ENCODE results near the gene WFIKKN1. TPM values are rescaled to one million over a fixed set of nuclear protein-coding genes. Genes with fewer than 3 reads are reported as not detected.

Gene WFIKKN1
- total RNA-seq, 2 donors from 2014 or later, result 7.7 to 11.6 TPM

DNA sequence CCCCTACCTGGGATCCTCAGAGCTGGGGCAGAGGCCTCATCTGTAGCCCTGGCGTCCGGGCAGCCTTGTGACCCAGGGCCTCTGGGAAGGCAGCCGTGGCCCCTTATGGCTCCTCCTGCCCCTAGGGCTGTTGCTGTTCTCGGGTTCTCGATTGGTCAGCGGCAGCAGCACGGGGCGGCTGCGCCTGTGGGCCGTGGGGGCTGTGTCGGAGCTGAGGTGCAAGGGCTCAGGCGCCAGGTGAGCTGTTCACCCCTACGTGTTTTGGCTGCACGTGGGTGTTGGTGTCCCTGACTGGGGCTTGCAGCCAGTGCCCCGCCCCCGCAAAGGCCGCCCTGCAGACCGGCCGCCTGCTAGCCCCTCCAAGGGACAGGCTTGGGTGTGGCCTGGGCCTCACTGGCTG, 31.3 kb downstream of the WFIKKN1 start:
- WGBS, 2 experiments (ENCODE audit: insufficient coverage in 1 of 2, insufficient read length in 1 of 2), result 94% methylated on average over 17 to 19 of the region's 19 CpGs
- Histone ChIP-seq H3K27ac (ENCODE audit: low read depth, low read length) (no peak overlapping the region), H3K36me3 (ENCODE audit: control insufficient read depth, insufficient read depth, low read length) (no peaks in the 10 kb centered on the region), H3K9me3 (ENCODE audit: control insufficient read depth, low read length) (no peaks in the 10 kb centered on the region), H3K4me3 (ENCODE audit: low read length) (no peak overlapping the region), H3K4me1 (ENCODE audit: control insufficient read depth, insufficient read depth, low read length) (no peaks in the 10 kb centered on the region), H3K27me3 (ENCODE audit: control insufficient read depth, insufficient read depth, low read length, poor library complexity, severe bottlenecking) (no peaks in the 10 kb centered on the region), H3K9ac (ENCODE audit: extremely low read depth, low read length, poor library complexity, severe bottlenecking) (no peak overlapping the region)
- Mint-ChIP-seq H3K27ac (no peak overlapping the region), H3K4me1 (peaks cover 3% of the 10 kb centered on the region), H3K36me3 (ENCODE audit: low read depth) (peaks cover 8% of the 10 kb centered on the region), H3K4me3 (no peak overlapping the region), H3K27me3 (ENCODE audit: insufficient read depth) (no peaks in the 10 kb centered on the region), H3K9me3 (no peaks in the 10 kb centered on the region)
- DNase-seq, result no peak
- TF ChIP-seq, protein P1, sequence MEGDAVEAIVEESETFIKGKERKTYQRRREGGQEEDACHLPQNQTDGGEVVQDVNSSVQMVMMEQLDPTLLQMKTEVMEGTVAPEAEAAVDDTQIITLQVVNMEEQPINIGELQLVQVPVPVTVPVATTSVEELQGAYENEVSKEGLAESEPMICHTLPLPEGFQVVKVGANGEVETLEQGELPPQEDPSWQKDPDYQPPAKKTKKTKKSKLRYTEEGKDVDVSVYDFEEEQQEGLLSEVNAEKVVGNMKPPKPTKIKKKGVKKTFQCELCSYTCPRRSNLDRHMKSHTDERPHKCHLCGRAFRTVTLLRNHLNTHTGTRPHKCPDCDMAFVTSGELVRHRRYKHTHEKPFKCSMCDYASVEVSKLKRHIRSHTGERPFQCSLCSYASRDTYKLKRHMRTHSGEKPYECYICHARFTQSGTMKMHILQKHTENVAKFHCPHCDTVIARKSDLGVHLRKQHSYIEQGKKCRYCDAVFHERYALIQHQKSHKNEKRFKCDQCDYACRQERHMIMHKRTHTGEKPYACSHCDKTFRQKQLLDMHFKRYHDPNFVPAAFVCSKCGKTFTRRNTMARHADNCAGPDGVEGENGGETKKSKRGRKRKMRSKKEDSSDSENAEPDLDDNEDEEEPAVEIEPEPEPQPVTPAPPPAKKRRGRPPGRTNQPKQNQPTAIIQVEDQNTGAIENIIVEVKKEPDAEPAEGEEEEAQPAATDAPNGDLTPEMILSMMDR (conservative IDR thresholded peaks at IDR 0.05), result no peak

DNA sequence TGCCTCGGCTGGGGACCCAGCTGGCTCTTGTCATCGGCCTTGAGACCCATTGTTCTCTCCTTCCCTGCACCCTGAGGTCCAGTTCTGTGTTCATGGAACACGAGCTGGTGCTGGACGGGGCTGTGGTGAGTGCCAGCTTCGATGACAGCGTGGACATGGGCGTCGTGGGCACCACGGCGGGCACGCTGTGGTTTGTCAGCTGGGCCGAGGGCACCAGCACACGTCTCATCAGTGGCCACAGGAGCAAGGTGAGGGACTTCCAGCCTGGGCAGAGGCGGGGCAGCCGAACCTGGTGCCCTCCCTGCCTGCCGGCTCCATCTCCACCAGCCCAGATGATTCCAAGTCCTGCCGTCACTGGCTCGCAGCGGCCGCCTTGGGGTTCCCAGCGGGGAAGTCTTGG, 31.8 kb downstream of the WFIKKN1 start:
- Mint-ChIP-seq H3K9me3 (no peaks in the 10 kb centered on the region), H3K27ac (no peak overlapping the region), H3K4me3 (no peak overlapping the region), H3K36me3 (ENCODE audit: low read depth) (peaks cover 9% of the 10 kb centered on the region), H3K4me1 (peaks cover 5% of the 10 kb centered on the region), H3K27me3 (ENCODE audit: insufficient read depth) (no peaks in the 10 kb centered on the region)
- Histone ChIP-seq H3K9me3 (ENCODE audit: control insufficient read depth, low read length) (no peaks in the 10 kb centered on the region), H3K4me1 (ENCODE audit: control insufficient read depth, insufficient read depth, low read length) (peaks cover 3% of the 10 kb centered on the region), H3K27me3 (ENCODE audit: control insufficient read depth, insufficient read depth, low read length, poor library complexity, severe bottlenecking) (no peaks in the 10 kb centered on the region), H3K9ac (ENCODE audit: extremely low read depth, low read length, poor library complexity, severe bottlenecking) (no peak overlapping the region), H3K36me3 (ENCODE audit: control insufficient read depth, insufficient read depth, low read length) (no peaks in the 10 kb centered on the region), H3K27ac (ENCODE audit: low read depth, low read length) (no peak overlapping the region), H3K4me3 (ENCODE audit: low read length) (no peak overlapping the region)
- TF ChIP-seq, protein P1 (conservative IDR thresholded peaks at IDR 0.05), result no peak
- 94 to 97% methylated on average over 19 to 21 of the region's 21 CpGs for WGBS, 2 experiments (ENCODE audit: insufficient coverage in 1 of 2, insufficient read length in 1 of 2)
- no peak for DNase-seq

DNA sequence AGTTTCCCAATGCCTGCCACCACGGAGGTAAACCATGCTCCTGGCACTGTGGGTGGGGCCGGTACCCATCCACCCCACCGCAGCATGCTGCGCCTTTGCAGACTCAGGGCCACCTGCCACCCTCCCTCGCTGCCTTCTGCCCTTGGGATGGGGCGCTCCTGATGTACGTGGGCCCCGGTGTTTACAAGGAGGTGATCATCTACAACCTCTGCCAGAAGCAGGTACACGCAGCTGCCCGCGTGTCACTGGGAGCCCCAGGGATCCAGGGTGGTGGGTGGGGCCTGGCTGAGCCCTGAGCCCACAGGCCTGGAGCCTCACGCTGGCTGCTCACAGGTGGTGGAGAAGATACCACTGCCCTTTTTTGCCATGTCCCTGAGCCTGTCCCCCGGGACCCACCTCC, 35.8 kb downstream of the WFIKKN1 start:
- no peak overlapping the region for H3K27ac ChIP-seq (ENCODE audit: low read depth, low read length)
- no peaks in the 10 kb centered on the region for H3K9me3 Mint-ChIP-seq
- H3K9ac ChIP-seq (ENCODE audit: extremely low read depth, low read length, poor library complexity, severe bottlenecking), result no peak overlapping the region
- no peaks in the 10 kb centered on the region for H3K27me3 ChIP-seq (ENCODE audit: control insufficient read depth, insufficient read depth, low read length, poor library complexity, severe bottlenecking)
- no peaks in the 10 kb centered on the region for H3K27me3 Mint-ChIP-seq (ENCODE audit: insufficient read depth)
- H3K4me3 Mint-ChIP-seq, result no peak overlapping the region
- H3K9me3 ChIP-seq (ENCODE audit: control insufficient read depth, low read length), result no peaks in the 10 kb centered on the region
- no peak for DNase-seq
- H3K4me1 Mint-ChIP-seq, result peaks cover 3% of the 10 kb centered on the region
- peaks cover 19% of the 10 kb centered on the region for H3K36me3 Mint-ChIP-seq (ENCODE audit: low read depth)
- H3K4me3 ChIP-seq (ENCODE audit: low read length), result no peak overlapping the region
- peaks cover 24% of the 10 kb centered on the region for H3K36me3 ChIP-seq (ENCODE audit: control insufficient read depth, insufficient read depth, low read length)
- TF ChIP-seq, protein P1 (conservative IDR thresholded peaks at IDR 0.05), result no peak
- H3K27ac Mint-ChIP-seq, result no peak overlapping the region
- WGBS, 2 experiments (ENCODE audit: insufficient coverage in 1 of 2, insufficient read length in 1 of 2), result 84 to 89% methylated on average over 9 to 13 of the region's 13 CpGs
- H3K4me1 ChIP-seq (ENCODE audit: control insufficient read depth, insufficient read depth, low read length), result peaks cover 4% of the 10 kb centered on the region
